ENCODE results near the gene TIMMDC1.

Gene TIMMDC1, protein sequence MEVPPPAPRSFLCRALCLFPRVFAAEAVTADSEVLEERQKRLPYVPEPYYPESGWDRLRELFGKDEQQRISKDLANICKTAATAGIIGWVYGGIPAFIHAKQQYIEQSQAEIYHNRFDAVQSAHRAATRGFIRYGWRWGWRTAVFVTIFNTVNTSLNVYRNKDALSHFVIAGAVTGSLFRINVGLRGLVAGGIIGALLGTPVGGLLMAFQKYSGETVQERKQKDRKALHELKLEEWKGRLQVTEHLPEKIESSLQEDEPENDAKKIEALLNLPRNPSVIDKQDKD

DNA sequence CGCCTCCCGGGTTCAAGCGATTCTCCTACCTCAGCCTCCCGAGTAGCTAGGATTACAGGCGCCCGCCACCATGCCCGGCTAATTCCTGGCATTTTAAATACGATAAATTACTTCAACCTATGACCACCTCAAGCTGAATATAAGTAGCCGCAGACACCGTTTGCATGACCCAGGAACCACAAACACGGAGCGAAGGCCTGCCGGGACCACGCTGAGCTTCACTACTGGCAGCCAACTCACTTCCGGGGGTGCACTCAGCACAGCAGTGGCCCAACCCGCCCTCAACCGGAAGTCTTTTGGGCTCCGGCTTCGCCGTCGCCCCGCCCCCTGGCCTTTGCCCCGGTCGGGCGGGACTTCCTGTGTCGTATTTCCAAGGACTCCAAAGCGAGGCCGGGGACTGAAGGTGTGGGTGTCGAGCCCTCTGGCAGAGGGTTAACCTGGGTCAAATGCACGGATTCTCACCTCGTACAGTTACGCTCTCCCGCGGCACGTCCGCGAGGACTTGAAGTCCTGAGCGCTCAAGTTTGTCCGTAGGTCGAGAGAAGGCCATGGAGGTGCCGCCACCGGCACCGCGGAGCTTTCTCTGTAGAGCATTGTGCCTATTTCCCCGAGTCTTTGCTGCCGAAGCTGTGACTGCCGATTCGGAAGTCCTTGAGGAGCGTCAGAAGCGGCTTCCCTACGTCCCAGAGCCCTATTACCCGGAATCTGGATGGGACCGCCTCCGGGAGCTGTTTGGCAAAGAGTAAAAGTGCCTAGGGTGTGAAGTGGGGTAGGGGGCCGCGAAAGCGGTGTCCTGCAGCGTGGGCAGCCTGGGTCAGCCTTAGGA is at the start of gene TIMMDC1:
TSS of gene TIMMDC1 (plus strand) at position 362 of the 826 bp plus-strand sequence. CDS start at position 549, 187 bp downstream.
- intact Hi-C loops (cut with DNase I) = loop anchor here (2.0 kb wide), 1 partner anchor 36 kb away; the partner anchor contains the start of gene TMEM39A
- peak; percentile 96 to 100 (median 99) for DNase-seq

DNA sequence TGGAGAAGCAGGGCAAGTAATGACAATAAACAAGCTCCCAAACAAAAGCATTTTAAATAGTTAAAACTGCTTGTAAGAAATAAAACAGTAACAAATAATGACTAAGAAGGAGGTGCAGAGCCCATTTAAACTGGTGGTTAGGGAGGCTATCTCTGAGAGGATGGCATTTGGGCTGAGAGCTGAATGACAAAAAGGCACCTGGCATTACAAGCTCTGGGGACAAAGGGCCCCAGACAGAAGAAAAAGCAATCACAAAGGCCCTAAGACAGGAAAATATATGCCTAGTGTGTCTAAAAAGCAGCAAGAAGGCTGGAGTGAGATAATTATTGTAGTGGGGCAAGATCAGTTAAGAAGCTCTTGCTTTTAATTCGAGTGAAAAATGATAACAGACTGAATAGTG is 44.5 kb upstream of the TIMMDC1 start:
- intact Hi-C loops (cut with DNase I) = no loop called here
- no peak for DNase-seq

- DNase-seq = no peak
- intact Hi-C loops (cut with DNase I) = no loop called here
These were observed 41.9 kb upstream of the TIMMDC1 start for GRCh38 chr3:119456469-119456868.

GRCh38 chr3:119457246-119457645 is 41.1 kb upstream of the TIMMDC1 start:
- intact Hi-C loops (cut with DNase I) = no loop called here

DNA sequence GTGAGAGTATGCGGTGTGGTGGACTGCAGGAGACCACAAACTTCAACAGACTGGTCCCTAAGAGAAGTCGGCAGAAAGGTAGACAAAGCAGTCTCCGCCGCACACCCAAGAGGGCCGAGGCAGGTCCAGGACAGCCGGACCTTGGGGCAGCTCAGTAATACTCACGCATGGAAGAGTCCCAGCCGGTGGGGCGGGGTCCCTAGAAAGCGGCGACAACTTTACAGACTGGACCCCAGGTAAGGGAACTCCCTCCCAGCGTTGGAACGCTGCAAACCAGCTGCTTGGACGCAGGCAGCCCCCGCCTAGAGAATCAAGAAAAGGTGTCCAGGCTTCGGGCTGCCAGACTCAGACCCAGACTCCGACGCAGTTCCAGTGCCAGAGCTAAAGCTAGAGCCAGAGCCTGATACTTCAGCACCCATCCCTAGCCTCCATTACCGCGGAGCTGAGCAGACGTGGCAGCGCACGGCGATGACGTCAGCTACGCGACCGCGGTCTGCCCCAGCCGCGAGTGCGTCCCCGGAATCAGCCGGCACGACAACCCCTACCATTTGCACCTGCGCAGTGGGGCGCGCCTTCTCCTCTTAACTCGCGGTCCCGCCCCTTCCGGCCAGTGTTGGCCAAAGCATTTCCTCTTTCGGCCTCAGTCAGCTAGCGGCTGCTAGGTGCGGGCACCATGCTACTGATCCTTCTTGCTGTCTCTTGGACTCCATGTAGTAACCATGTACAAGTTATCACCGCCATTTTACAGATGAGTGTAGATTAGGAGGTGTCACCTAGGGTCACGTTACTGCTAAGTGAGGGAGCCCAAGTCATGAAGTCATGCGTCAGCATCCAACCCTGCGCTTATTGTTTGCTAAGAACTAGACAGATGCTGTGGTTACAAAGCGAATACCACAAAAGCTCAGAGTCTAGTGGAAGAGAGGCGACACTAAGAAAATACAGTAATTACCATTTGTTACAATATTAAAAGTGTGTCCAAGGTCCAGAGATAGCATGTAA is 34.9 kb upstream of the TIMMDC1 start, which contains the start of gene TMEM39A:
TSS of gene TMEM39A (minus strand) at position 445 of the 999 bp plus-strand sequence. CDS start 1,541 bp downstream, outside the sequence.
- intact Hi-C loops (cut with DNase I) = loop anchor here (2.0 to 10.0 kb wide), 3 partner anchors 35 to 631 kb away; partner anchors contain the start of genes COX17, GSK3B and TIMMDC1
- DNase-seq = peak; percentile 97 to 100 (median 99)

More at GRCh38 chr3:119457246-119457645, 41.1 kb upstream of the TIMMDC1 start:
- peak in 1 of 42 donors; percentile 29 for DNase-seq

DNA sequence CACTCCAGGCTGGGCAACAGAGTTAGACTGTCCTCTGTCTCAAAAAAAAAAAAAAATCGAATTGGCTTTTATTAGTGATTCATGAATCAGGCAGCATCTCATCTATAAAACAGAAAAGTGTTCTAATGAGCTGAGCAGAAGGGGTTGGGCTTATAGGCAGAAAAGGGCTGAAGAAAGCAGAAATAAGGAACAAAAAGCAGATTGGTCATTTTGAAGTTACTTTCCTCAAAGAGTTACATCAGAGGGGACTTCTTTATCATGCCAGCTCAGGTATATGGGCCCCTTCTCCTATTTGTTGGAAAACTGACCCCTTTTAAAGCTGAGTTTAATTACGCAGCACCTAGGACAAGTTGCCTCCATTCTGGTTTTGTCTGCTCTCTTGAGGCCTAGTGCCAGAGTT is 30.3 kb upstream of the TIMMDC1 start:
- intact Hi-C loops (cut with DNase I) = loop anchor here (10.0 kb wide), 2 partner anchors 207 to 627 kb away; partner anchors contain the start of genes COX17 and GSK3B
- no peak for DNase-seq

DNA sequence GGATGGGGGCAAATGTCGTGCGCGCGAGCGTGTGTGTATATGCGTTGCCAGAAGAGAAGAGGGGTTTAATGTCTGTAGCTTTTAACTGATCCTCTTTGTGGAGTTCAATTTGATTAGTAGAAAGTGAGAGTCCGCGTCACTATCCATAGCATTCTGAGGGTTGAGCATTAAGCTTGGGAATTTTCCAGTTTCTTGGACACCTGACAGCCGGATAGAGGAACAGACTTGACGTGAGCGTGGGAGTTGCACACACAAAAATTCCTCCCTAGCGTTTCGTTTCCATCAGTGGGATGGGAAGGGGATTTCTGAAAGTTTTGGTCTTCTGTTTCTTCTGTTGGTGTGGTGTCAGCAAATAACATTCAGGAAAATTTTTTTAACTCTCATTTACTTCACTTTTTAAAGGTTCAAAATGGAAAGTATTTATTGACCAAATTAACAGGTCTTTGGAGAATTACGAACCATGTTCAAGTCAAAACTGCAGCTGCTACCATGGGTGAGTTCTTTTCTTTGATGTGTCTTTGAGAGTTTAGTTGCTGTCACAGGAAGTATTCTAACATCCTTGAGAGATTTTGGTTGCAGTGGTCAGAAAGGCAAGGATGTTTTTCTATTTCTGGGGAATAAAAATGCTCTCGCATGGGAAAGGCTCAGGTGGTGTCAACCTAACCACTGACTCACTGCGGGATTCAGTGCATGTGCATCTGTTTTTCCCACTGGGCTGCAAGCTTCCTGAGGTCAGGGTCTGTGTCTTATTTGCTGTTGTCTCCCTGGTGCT is 28.7 kb upstream of the TIMMDC1 start:
- intact Hi-C loops (cut with DNase I) = loop anchor here (10.0 kb wide), 2 partner anchors 205 to 625 kb away; partner anchors contain the start of genes COX17 and GSK3B
- peak in 9 of 42 donors; percentile 9 to 62 (median 22) for DNase-seq

DNA sequence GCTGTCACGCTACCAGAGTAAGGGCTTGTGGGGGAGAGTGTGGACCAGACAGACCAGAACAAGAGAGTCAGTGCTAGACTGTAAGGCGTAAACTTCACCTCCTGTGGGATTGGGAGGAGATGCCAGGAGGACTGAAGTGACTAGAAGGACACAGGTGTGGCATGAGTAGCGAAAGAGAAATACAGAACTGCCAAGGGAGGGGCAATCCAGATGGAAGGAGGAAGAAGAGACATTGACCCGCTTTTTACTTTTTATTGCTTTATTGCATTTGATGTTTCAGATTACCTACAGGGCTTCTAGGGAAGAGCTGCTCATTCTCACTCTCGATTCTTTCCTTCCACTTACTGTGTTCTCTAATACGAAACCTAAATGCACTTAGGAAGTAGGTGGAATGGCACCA is 27.5 kb upstream of the TIMMDC1 start:
- intact Hi-C loops (cut with DNase I) = no loop called here

GRCh38 chr3:119481079-119481478 is 17.3 kb upstream of the TIMMDC1 start:
- intact Hi-C loops (cut with DNase I) = no loop called here
- DNase-seq = no peak

More for the DNA sequence above, 27.5 kb upstream of the TIMMDC1 start:
- DNase-seq = no peak

GRCh38 chr3:119483101-119483500 is 15.2 kb upstream of the TIMMDC1 start:
- intact Hi-C loops (cut with DNase I) = no loop called here
- DNase-seq = no peak

DNA sequence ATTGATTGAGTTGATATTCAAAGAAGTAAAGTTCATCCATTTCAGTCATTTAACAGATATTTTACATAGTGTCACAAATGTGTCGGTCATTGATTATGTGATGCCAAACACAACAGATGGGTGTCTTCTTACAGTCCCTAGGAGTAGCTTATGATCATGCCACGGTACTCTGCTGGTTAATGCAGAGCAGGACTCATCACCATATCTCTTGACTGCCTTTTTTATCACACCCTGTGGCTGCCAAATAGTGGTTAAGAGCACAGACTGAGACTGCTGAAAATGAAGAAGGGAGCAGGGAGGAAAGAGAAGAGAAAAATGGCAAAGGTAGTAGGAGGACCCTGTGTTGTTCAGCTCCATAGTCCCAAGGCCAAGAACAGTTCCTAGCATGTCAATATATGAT is 12.8 kb upstream of the TIMMDC1 start:
- intact Hi-C loops (cut with DNase I) = no loop called here
- DNase-seq = no peak

- intact Hi-C loops (cut with DNase I) = no loop called here
- no peak for DNase-seq
These were observed 8.2 kb upstream of the TIMMDC1 start for GRCh38 chr3:119490153-119490552.

DNA sequence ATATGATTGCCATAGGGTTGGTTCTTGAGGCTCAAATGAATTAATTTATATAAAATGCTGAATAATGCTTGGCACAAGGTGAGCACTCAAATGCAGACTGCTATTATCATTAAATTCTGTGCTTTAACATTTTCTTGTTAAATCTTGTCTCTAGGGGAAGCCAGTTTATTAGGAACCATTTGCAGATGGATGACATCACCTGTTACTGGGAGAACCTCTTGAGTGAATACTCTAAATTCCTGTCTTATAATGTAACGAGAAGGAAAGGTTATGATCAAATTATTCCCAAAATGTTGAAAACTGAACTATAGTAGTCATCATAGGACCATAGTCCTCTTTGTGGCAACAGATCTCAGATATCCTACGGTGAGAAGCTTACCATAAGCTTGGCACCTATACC is 6.2 kb upstream of the TIMMDC1 start:
- intact Hi-C loops (cut with DNase I) = no loop called here

GRCh38 chr3:119492810-119493209 is 5.5 kb upstream of the TIMMDC1 start:
- DNase-seq = no peak
- intact Hi-C loops (cut with DNase I) = no loop called here

More for the DNA sequence above, 6.2 kb upstream of the TIMMDC1 start:
- no peak for DNase-seq

GRCh38 chr3:119494597-119494996 is 3.8 kb upstream of the TIMMDC1 start:
- DNase-seq = no peak
- intact Hi-C loops (cut with DNase I) = no loop called here

- DNase-seq = peak in 29 of 42 donors; percentile 4 to 57 (median 29)
- intact Hi-C loops (cut with DNase I) = loop anchor here (2.0 kb wide), 1 partner anchor 35 kb away; the partner anchor contains the start of gene TMEM39A
These were observed 544 bp upstream of the TIMMDC1 start for GRCh38 chr3:119497820-119498185.

DNA sequence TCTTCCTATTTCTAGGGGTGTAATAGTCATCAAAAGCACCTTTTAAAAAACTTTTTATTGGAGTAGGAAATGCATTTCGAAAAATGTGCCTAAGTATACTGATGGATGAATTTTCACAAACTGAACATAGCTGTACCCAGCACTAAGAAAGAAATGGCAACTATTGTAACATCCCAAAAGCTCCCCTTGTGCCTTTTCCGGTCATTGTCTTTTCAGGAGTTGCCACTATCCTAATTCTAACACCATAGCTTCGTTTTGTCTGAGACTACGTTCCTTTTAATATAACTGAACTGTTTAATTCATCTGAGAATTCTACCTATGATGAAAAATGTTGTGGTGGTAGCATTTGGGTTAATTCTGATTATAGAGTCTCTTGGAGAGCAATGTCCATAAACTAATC is 1.9 kb downstream of the TIMMDC1 start:
- intact Hi-C loops (cut with DNase I) = no loop called here
- no peak for DNase-seq

GRCh38 chr3:119500901-119501300 is 2.6 kb downstream of the TIMMDC1 start:
- intact Hi-C loops (cut with DNase I) = no loop called here
- DNase-seq = no peak

Data from head of caudate nucleus (tissue), 42 donors.